Colonic mucosa (tissue), 4 donors: ENCODE results near the gene CRISP3. TPM values are rescaled to one million over a fixed set of nuclear protein-coding genes. Genes with fewer than 3 reads are reported as not detected.

ENCODE experiments used
- DNase-seq: peaks from one replicate; pipeline ENCODE4 v3.0.0-alpha.2; 2020
- H3K27ac ChIP-seq: fragments of 200-600 bp; one replicate; pipeline ENCODE4 v1.8.0; 2021
- H3K27me3 ChIP-seq: fragments of 200-600 bp; one replicate; pipeline ENCODE4 v1.8.0; 2021
- H3K36me3 ChIP-seq: fragments of 200-600 bp; one replicate; pipeline ENCODE4 v1.8.0; 2021
- H3K4me1 ChIP-seq: fragments of 200-600 bp; one replicate; pipeline ENCODE4 v1.8.0; 2021; ENCODE audit warnings: mild to moderate bottlenecking
- H3K4me3 ChIP-seq: fragments of 200-600 bp; one replicate; pipeline ENCODE4 v1.8.0; 2021
- H3K9ac ChIP-seq, 2 donors: one replicate each; pipeline ENCODE4 v1.7.0; 2013; ENCODE audit warnings: control low read depth in 2 of 2, low read depth in 2 of 2, low read length in 2 of 2
- H3K9me3 ChIP-seq: fragments of 200-600 bp; one replicate; pipeline ENCODE4 v1.8.0; 2021
- CTCF ChIP-seq: fragments of 200-600 bp; IDR thresholded peaks from one replicate; pipeline ENCODE4 v1.8.0; 2022; ENCODE audit warnings: antibody characterized with exemption, mild to moderate bottlenecking
- intact Hi-C: fragments of 100-400 bp; cut with DNase I; formaldehyde crosslinking; loops from one replicate; pipeline ENCODE4 v1.14.1; 2022
- total RNA-seq, 2 donors: library from RNA; stranded (reverse); fragmentation: NEBNext Ultra II Directional in 1 of 2; extraction: Animal tissue kit (Norgen Biotek cat#: 25700) in 1 of 2; gene quantifications; one replicate each; pipeline ENCODE4 v1.2.1, GENCODE V29; 2021
- donor health status: healthy.
- donor health status: DM: no; HTN: no; CAD: no.
- donor health status: DM: no; HTN: no; CAD: no.

CRISP3 gene
- total RNA-seq, 2 donors from 2014 or later = not detected

- no peak overlapping the region for H3K27ac ChIP-seq
- no peak for TF ChIP-seq CTCF
- no peaks in the 10 kb centered on the region for H3K4me1 ChIP-seq
- H3K9me3 ChIP-seq = no peaks in the 10 kb centered on the region
- DNase-seq = no peak
- H3K27me3 ChIP-seq = no peaks in the 10 kb centered on the region
- H3K9ac ChIP-seq = no peak overlapping the region
- intact Hi-C loops = no loop called here
- no peaks in the 10 kb centered on the region for H3K36me3 ChIP-seq
- H3K4me3 ChIP-seq = no peak overlapping the region
These were observed 32.3 kb upstream of the CRISP3 start for GRCh38 chr6:49776444-49776843.

GRCh38 chr6:49775043-49775442 is 30.9 kb upstream of the CRISP3 start:
- Histone ChIP-seq H3K9me3 (no peaks in the 10 kb centered on the region), H3K4me3 (no peak overlapping the region), H3K9ac (no peak overlapping the region), H3K27me3 (no peaks in the 10 kb centered on the region), H3K36me3 (no peaks in the 10 kb centered on the region), H3K4me1 (no peaks in the 10 kb centered on the region), H3K27ac (no peak overlapping the region)
- TF ChIP-seq CTCF = no peak
- no peak for DNase-seq
- intact Hi-C loops = no loop called here

- no peak for TF ChIP-seq CTCF
- Histone ChIP-seq H3K9me3 (no peaks in the 10 kb centered on the region), H3K36me3 (no peaks in the 10 kb centered on the region), H3K4me3 (no peak overlapping the region), H3K9ac (no peak overlapping the region), H3K4me1 (no peaks in the 10 kb centered on the region), H3K27me3 (no peaks in the 10 kb centered on the region), H3K27ac (no peak overlapping the region)
- DNase-seq = no peak
- intact Hi-C loops = no loop called here
These were observed 28.1 kb upstream of the CRISP3 start for GRCh38 chr6:49772285-49772684.

GRCh38 chr6:49766762-49767161 is 22.6 kb upstream of the CRISP3 start:
- Histone ChIP-seq H3K27me3 (no peaks in the 10 kb centered on the region), H3K9me3 (no peaks in the 10 kb centered on the region), H3K36me3 (no peaks in the 10 kb centered on the region), H3K9ac (no peak overlapping the region), H3K4me3 (no peak overlapping the region), H3K27ac (no peak overlapping the region), H3K4me1 (no peaks in the 10 kb centered on the region)
- TF ChIP-seq CTCF = no peak
- intact Hi-C loops = no loop called here
- DNase-seq = no peak

GRCh38 chr6:49764571-49765236 is 20.5 kb upstream of the CRISP3 start:
- TF ChIP-seq CTCF = no peak
- Histone ChIP-seq H3K4me1 (no peaks in the 10 kb centered on the region), H3K27me3 (no peaks in the 10 kb centered on the region), H3K36me3 (no peaks in the 10 kb centered on the region), H3K4me3 (no peak overlapping the region), H3K9me3 (no peaks in the 10 kb centered on the region), H3K9ac (no peak overlapping the region), H3K27ac (no peak overlapping the region)
- DNase-seq = no peak
- intact Hi-C loops = no loop called here
